SIG-M5 treated with dmso at 0.1 percent for 504 hours (cell line): Measurements from ENCODE around the gene SPRED2.
"Not testable (repeated sequence)": the region's sequence is repeated elsewhere in the genome, so short reads cannot be mapped to it uniquely, and the experiment has no call there.

Experiments
- DNase-seq: peaks from one replicate; lab custom pipeline; 2025; ENCODE audit not compliant: unreplicated experiment; lab: John Stamatoyannopoulos, UW

The SPRED2 gene

DNA sequence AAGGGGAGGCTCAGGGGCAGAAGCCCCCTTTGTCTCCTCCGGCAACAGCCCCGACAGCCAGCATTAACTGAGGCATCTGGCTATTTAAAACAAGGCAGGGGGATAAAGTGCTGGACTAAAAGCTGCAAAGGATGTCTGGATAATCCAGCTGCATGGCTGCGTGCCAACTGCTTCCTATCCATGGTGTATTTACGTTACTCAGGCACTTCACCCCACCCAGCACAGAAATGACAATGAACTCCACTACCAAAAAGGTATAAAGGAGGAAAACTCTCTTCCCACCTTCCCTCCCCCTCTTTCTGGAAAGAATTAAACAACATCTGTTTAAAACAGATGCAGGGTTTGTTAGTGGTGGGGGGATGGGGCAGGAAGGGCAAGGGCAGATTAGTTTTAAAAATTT lies 82.5 kb downstream of the SPRED2 start:
- no peak for DNase-seq

DNA sequence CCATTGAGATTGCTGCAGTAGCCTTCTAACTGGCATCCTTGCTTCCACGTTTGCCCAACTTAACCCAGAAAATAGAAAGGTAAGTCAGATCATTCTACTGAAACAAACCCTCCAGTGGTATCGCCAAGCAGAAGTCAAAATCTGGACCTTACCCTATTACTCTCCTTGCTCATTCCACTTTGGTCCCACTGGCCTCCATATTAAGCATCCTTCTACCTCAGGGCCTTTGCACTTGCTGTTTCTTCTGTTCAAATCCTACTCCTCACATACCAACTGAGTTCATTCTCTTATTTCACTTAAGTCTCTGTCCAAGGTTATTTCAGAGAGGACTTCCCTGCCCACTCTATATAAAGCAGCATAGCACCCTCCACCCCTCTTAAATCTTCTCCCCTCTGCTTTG lies 84.5 kb downstream of the SPRED2 start:
- DNase-seq: no peak

DNA sequence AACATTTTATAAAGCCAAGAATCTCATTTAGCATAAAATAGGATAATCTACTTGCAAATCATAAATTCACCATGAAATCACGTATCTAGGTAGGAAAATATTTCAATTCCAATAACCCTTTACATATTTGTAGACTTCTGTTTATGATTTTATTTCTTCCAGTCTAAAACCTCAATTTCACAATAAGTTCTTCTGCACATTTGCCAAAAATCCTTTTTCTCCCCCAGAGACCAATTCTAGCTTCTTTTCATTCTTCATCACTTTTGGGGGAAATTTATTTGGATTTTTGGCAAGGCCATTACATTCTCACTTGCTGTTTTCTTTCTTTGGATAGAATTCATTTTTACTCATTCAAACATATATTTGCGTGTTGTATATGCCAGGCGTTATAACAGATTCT lies 86.8 kb downstream of the SPRED2 start:
- no peak for DNase-seq

DNA sequence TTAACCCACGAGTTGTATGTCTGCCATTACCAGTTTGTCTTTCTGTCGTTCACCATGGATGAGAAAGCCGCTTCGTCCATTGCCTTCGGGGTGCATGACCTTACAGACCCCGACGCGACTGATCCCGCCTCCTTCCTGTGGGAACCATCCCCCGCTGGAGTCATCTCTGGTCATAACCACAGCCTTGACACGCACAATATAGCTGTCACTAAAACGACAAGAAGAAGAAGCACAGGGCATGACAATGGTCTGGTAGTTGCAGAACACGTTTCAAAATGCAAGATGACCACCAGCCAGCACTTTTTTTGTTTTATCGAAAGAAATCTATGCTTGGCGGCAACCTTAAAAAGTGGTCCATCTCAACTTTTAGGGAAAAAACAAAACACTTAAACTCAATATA lies 87.7 kb downstream of the SPRED2 start:
- no peak for DNase-seq

DNA sequence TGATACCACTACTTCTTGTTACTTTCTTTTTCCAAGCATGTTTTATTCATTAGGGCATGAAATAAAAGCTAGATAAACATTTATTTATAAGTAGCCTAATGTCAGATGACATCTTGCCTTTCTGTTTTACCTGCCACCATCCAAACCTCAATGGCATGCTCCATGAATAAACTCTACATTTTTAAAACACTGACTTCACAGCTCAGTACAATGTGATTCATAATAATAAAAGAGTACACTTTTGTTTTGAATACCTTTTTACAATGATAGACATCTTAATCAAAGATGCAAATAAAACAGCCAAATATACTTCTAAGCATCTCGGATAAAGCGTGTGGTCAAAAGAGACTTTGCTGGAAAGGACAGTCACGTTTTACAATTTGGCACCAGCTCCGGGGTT lies 88.2 kb downstream of the SPRED2 start:
- no peak for DNase-seq

DNA sequence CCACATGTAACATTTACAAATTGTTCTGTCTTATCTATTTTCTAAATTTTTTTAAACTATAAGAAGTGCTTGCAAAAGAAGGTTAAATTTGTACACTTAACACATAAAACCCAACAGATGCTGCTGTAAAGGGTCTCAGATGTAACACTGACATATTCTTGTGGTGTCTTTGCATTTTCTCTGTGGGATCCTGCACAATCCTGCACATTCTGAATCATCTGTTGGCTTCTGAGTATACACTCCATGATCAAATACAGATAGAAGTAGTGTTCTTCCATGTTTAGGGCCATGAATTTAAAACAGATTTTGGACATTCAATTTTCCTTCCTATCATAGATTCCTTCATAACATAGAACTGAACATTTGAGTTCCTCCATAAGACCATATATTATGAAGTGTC lies 89.0 kb downstream of the SPRED2 start:
- DNase-seq: no peak

DNA sequence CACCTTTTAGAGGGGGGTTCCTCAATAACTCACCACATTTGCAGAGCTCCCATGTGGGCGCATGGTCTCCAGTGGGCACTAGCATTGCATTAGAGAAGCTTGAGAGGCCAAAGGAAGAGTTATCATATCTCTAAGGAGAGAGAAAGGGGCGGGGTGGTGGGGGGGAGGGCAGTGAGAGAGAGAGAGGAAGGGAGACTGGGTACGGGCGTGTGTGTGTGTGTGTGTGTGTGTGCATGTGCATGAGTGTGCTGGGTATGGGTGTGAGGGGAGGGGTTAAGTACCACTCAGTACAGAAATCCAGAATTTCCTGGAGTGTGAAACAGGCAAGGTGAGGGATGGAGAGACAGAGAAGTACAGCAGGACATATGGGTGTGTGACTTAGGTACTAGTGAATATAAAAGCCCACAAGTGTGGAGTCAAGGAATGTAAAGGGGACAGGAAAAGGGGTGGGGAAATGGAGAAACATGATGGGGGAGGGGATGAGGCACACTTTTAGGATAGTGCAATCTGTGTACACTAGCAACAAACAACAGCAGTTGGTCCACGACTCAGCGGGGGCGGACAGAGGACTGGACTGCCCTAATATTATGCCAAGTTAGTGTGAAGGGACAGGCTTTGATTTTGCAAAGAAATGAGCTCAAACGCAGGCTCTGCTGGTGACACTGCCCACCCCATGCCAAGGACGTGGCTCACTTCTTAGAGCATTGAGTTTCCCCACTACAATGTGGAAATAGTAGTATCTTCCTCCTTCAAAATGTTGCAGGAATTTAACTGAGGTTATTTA lies 91.3 kb downstream of the SPRED2 start:
- no peak for DNase-seq

DNA sequence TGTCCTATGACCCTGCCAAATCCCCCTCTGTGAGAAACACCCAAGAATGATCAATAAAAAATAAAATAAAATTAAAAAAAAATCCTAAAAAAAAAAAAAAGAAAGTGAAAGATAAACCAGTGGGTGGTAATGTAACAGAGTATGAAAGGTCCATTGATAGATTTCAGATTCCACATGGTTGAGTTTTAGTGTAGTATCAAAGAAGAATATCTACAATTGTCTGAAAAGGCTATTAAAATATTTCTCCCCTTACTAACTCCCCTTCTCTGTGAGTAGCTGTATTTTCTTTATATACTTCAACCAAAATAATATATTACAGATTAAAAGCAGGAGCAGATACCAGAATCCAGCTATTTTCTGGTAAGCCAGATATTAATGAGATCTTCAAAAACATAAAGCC lies 92.8 kb downstream of the SPRED2 start:
- DNase-seq: no peak

DNA sequence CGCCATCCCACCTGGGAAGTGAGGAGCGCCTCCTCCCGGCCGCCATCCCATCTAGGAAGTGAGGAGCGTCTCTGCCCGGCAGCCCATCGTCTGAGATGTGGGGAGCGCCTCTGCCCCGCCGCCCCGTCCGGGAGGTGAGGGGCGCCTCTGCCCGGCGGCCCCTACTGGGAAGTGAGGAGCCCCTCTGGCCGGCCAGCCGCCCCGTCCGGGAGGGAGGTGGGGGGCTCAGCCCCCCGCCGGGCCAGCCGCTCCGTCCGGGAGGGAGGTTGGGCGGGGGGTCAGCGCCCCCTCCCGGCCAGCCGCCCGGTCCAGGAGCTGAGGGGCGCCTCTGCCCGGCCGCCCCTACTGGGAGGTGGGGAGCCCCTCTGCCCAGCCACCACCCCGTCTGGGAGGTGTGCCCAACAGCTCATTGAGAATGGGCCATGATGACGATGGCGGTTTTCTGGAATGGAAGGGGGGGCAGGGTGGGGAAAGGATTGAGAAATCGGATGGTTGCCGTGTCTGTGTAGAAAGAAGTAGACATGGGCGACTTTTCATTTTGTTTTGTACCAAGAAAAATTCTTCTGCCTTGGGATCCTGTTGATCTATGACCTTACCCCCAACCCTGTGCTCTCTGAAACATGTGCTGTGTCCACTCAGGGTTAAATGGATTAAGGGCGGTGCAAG lies 93.4 kb downstream of the SPRED2 start:
- not testable (repeated sequence) for DNase-seq

DNA sequence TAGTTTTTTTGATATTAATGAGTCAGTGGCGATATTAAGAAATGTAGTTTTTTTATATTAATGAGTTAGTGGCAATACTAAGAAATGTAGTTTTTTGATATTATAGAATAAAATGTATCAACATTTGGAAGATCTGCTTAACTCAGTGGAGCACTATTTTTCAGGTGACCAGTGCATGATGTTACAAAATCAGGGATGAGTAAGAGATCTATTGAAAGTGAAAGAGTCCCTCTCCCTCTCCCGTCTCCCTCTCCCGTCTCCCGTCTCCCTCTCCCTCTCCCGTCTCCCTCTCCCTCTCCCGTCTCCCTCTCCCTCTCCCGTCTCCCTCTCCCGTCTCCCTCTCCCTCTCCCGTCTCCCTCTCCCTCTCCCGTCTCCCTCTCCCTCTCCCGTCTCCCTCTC lies 94.5 kb downstream of the SPRED2 start:
- DNase-seq: not testable (repeated sequence)

DNA sequence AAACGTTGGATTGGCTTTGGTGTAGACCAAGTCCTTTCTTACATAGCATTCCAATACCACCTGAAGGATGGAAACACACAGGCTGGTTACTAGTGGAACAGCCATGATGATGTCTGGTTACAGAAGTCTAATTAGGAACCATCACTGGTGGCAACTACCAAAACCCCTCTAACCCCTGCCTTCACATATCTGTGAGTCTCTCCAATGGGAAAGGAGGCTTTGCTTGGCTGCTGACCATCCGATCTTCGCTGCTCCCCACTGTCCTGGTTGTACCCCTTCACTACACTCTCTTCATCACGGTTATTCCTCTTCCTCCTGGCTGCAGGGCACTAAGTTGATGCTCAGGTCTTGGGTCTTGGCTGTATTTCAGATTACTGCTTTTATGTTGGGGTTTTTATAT lies 97.7 kb downstream of the SPRED2 start:
- DNase-seq: no peak

DNA sequence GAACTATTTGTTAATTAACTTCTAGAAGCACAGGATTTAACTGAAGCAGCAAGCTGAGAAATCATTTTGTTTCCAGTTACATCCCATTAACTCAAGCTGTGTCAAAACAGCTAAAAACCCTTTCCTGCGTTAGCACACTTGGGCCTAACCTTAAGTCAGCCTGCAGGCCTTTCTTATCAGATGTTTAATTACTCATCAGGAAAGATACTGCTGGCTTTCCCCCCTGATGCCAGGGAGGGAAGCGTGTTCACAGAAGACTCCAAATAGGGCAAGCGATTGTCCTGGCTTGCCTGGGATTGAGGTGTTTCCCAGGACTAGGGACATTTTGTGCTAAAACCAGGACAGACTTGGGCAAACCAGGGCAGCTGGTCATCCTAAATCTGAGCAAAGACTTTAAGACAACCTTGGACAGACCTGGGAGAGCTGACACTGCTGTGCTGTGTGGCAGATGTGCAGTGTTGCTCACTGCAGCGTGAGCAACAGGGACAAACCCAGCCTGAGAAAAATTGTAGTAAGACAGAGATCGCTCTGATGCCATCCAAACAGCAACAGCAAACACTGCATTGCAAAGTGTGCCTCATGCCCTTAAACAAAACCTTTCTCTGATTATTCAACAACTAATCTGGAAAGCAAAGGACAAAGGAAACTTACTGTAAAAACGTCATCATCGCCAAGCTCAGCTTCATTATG lies 100.9 kb downstream of the SPRED2 start:
- DNase-seq: no peak

DNA sequence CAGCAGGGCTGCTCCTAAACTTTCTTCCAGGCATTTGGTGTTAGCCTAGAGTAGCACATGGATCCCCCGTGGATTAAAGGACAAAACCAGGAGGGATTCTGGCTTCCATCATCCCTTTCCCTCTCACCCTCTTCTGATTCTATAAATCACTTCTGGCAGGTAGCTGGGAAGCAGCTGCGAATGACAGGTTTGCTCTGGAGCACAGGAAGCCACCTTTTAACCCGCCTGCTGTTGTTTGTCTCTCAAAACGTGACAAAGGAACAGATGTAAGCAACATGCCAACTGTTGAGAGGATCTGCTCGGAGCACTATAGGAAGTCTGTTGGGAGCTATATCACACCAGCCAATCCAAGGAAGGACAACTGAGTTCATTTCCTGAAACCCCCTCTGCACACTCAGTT lies 102.9 kb downstream of the SPRED2 start:
- no peak for DNase-seq

DNA sequence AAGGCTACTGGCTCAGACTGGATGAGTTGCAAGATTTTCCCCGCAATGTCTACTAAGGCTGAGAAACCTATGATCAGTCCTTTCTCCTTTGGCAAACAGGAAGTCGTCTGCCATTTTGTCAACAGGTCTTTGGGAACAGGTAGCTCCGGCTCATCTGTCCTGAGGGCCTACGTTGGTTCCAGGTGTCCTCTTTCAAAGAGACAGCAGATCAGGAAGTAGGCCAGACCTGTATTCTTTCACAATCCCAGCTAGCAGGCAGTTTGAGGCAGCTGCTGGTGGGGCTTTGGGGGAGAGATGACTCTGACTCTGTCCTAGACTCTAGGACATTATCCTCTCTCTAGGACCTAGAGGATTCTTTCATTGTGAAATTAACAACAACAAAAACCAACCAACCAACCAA lies 106.1 kb downstream of the SPRED2 start:
- no peak for DNase-seq

DNA sequence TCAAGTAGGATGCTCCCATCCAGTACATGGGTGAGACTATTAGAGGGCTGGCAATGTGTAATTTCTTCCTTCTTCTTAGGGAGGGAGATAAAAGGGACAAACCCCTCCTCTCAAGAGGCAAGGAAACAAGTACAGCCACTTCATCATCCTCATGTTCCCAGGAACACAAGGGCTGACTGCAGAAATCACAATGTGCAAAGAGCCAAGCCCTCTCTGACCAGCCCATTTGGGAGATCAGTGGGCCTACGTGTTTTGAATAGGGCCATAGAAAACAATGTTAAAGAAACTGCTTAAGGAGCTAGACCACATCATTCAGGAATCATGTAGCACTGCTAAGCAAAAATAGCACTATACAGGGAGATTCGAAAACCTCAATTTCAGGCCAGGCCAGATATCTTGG lies 107.3 kb downstream of the SPRED2 start:
- no peak for DNase-seq

DNA sequence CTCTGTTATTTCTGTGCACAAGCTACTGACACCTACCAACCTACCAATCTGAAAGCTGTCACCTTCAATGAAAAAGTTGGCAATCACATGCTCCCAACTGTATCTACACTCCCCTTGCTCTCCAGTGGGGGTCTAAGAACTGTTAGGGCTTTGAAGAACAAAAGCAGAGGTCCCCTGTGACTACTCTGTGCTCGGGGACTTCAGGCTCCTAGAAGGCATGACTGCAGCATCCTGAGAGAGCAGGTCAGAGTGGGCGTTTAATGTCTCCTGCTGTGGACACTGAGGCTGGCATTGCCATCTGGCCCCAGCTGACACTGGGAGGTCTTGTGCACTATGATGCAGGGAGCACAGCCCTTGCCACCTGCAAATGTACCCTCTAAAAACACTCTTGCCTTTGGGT lies 111.5 kb downstream of the SPRED2 start:
- no peak for DNase-seq

DNA sequence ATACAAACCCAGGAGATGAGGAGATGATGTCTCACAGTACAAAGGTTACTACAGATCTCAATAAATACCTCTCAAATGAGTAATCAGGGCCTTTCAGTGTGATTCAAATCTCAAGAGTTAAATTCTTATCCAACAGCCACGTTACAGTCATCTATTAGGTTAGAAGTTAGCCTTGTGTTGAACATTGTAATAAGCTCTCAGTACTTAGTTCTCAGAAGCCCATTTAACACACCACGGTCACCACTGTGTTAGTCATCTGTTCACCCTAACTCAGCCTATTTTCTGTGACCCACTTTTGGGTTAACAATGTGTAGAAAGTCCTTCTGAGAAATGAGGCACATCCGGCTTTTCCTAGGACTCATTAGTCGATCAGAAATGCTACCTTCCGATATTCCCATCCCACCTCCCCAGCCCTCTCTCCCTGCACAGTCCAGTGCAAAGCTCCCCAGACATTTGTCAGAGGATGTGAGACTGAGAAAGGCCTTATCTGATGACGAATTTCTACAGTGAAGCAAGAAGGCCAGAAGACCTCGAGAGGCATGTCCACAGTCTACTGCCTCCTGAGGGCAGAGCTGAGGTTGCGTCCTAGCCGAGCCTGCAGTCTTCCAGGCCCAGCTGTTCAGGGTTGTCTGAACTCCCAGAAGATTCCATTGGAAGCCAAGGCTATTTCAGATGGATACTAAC lies 112.2 kb downstream of the SPRED2 start:
- no peak for DNase-seq

DNA sequence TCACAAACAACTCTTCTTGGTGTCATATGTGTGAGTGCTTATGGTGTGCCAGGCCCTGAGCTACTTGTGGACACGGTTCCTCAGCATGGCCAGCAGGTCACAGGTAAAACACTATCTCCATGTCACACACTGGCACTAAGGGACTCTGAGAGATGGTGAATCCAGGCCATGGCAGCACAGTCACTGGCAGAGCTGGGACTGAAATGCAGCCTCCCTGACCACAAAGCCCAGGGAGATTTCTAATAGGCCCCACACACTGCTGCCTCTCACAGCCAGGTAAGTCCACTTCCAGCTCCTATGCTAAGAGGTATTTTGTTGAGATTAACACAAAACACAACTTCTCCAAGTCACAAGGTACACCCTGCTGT lies 112.7 kb downstream of the SPRED2 start:
- DNase-seq: no peak

DNA sequence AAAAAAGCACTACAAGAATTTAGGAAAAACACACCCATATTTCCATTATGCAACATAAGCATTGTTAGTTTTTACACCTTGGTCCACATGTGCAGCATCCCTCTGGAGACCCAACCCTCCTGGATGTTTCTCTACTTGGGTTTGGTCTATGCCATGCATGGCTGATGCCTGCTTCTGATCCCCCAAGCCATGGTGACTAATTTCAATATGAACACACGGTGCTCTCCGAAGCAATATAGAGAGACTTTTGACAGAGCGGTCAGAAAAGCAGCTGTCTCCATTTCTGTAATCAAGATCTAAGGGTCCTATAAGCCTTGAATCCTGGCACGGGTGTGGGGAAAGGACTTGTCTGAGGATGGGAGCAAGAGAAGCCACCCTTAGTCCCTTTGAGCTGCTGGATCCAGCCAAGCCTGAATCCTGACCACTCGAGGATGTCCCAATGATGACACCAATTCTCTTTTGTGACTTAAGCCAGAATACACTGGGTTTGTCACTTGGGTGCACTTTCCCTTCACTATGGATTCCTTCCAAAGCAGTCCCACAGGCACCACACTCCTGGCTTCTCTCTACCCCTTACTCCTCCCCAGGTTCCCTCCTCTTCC lies 113.2 kb downstream of the SPRED2 start:
- no peak for DNase-seq

DNA sequence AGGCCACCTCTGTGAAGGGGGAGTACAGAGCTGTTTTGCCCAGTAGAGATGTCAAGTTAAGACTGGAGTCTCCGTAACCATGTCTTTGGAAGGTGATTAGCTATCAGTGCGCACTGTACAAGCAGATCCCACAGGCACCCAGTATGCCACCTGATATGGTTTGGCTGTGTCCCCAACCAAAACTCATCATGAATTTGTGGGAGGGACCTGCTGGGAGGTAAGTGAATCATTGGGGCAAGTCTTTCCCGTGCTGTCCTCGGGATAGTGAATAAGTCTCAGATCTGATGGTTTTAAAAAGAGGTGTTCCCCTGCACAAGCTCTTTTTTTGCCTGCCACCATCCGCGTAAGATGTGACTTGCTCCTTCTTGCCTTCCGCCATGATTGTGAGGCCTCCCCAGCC lies 114.6 kb downstream of the SPRED2 start:
- DNase-seq: no peak

DNA sequence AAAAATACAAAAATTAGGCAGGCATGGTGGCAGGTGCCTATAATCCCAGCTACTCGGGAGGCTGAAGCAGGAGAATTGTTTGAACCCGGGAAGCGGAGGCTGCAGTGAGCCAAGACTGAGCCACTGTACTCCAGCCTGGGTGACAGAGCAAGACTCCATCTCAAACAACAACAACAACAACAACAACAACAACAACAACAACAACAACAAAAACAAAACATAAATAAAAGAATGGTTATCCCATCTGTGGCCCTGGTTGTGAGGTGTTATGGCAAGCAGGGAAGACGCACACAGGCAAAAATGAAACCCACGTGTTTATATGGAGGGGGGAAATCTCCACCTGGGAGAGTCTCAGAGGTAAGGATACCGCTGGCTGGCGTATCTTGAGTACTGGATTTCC lies 115.0 kb downstream of the SPRED2 start:
- not testable (repeated sequence) for DNase-seq
